RWPE1 (cell line): ENCODE measurements around the gene FGB.

Experiments used
- CTCF ChIA-PET: fragments of 350-600 bp; sonication (Branson Sonifier 250); formaldehyde crosslinking; extraction: SDS; loops from one replicate; lab custom pipeline; 2021; lab: Yijun Ruan, JAX
- POLR2A ChIA-PET: fragments of 400-600 bp; formaldehyde crosslinking; extraction: SDS; loops from one replicate; lab custom pipeline; 2020; ENCODE audit warnings: antibody characterized with exemption; ENCODE audit not compliant: low non-redundant PET; lab: Yijun Ruan, JAX
- DNase-seq: peaks from one replicate; pipeline ENCODE4 v3.0.0; 2012; ENCODE audit warnings: low spot score
- H3K27ac ChIP-seq: fragments of 450-650 bp; 2 replicates; pipeline ENCODE4 v1.5.1; 2017
- CTCF ChIP-seq: fragments of 450-650 bp; conservative IDR thresholded peaks from 2 replicates; pipeline ENCODE4 v1.5.1; 2017; ENCODE audit warnings: low read depth, mild to moderate bottlenecking

FGB gene

GRCh38 chr4:154527308-154527707 lies 35.5 kb upstream of the FGB start:
- no peak for TF ChIP-seq CTCF
- CTCF ChIA-PET: no interaction called here
- no peak for DNase-seq
- POLR2A ChIA-PET: no interaction called here
- H3K27ac ChIP-seq: no peak overlapping the region

- DNase-seq: no peak
- no peak for TF ChIP-seq CTCF
- ChIA-PET CTCF (no interaction called here), POLR2A (no interaction called here)
- no peak overlapping the region for H3K27ac ChIP-seq
Measured at GRCh38 chr4:154528869-154529268, 33.9 kb upstream of the FGB start.

GRCh38 chr4:154529728-154530519 lies 32.9 kb upstream of the FGB start:
- no peak for TF ChIP-seq CTCF
- CTCF ChIA-PET: no interaction called here
- DNase-seq: peak; percentile 50
- POLR2A ChIA-PET: no interaction called here
- no peak overlapping the region for H3K27ac ChIP-seq

GRCh38 chr4:154534296-154534695 lies 28.5 kb upstream of the FGB start:
- no peak for DNase-seq
- TF ChIP-seq CTCF: no peak
- POLR2A ChIA-PET: no interaction called here
- CTCF ChIA-PET: no interaction called here
- no peak overlapping the region for H3K27ac ChIP-seq

GRCh38 chr4:154542271-154542879 lies 20.4 kb upstream of the FGB start:
- no peak overlapping the region for H3K27ac ChIP-seq
- ChIA-PET CTCF (interaction anchor here (0.7 kb wide), 1 partner anchor 75 kb away, joined by 4 read pairs; no protein-coding TSS in a partner anchor), POLR2A (no interaction called here)
- TF ChIP-seq CTCF: no peak
- DNase-seq: no peak

- no peak for DNase-seq
- POLR2A ChIA-PET: no interaction called here
- H3K27ac ChIP-seq: no peak overlapping the region
- TF ChIP-seq CTCF: no peak
- CTCF ChIA-PET: no interaction called here
Measured at GRCh38 chr4:154545689-154546088, 17.1 kb upstream of the FGB start.
